Endothelial cell of umbilical vein (primary cell): Measurements from ENCODE around the gene ITSN1.

Experiments
- CTCF ChIP-seq, 2 donors: IDR thresholded peaks; 1 replicate in 1 of 2; 2 replicates in 1 of 2; pipeline ENCODE4 v1.5.1; 2011; ENCODE audit warnings: low read length in 2 of 2, mild to moderate bottlenecking in 2 of 2, moderate library complexity in 2 of 2, control low read depth in 1 of 2, inconsistent platforms in 1 of 2, low read depth in 1 of 2; ENCODE audit not compliant: insufficient read depth in 1 of 2; ENCODE audit errors: extremely low read depth in 1 of 2
- EZH2 ChIP-seq: IDR thresholded peaks from 2 replicates; pipeline ENCODE4 v1.6.1; 2012; ENCODE audit warnings: borderline replicate concordance, low read depth, mild to moderate bottlenecking, moderate library complexity, low read length, inconsistent platforms; ENCODE audit not compliant: severe bottlenecking
- MAX ChIP-seq: IDR thresholded peaks from 2 replicates; pipeline ENCODE4 v1.6.1; 2011; ENCODE audit not compliant: insufficient read depth, insufficient read length
- POLR2A ChIP-seq: IDR thresholded peaks from 2 replicates; pipeline ENCODE4 v1.6.1; 2012; ENCODE audit warnings: low read depth, mild to moderate bottlenecking, control low read depth, low read length
- POLR2AphosphoS5 ChIP-seq: IDR thresholded peaks from 2 replicates; pipeline ENCODE4 v1.6.1; 2012; ENCODE audit warnings: low read depth, mild to moderate bottlenecking, control low read depth, low read length, moderate library complexity; ENCODE audit not compliant: insufficient read depth

- TF ChIP-seq POLR2AphosphoS5 (no peak), POLR2A (no peak), CTCF (IDR thresholded peaks at IDR 0.05; ENCODE audit: extremely low read depth in 1 of 2, insufficient read depth in 1 of 2, low read depth in 1 of 2, low read length in 2 of 2) (no peak), MAX (no peak), EZH2 (no peak)
Measured at GRCh38 chr21:33767236-33767635, 124.9 kb downstream of the ITSN1 start.
